RWPE1 (cell line): Measurements from ENCODE around the gene ADGRE2.
"Not testable (repeated sequence)": the region's sequence is repeated elsewhere in the genome, so short reads cannot be mapped to it uniquely, and the experiment has no call there.

Experiments
- CTCF ChIA-PET: fragments of 350-600 bp; sonication (Branson Sonifier 250); formaldehyde crosslinking; extraction: SDS; loops from one replicate; lab custom pipeline; 2021; lab: Yijun Ruan, JAX
- POLR2A ChIA-PET: fragments of 400-600 bp; formaldehyde crosslinking; extraction: SDS; loops from one replicate; lab custom pipeline; 2020; ENCODE audit warnings: antibody characterized with exemption; ENCODE audit not compliant: low non-redundant PET; lab: Yijun Ruan, JAX
- DNase-seq: peaks from one replicate; pipeline ENCODE4 v3.0.0; 2012; ENCODE audit warnings: low spot score
- H3K27ac ChIP-seq: fragments of 450-650 bp; 2 replicates; pipeline ENCODE4 v1.5.1; 2017
- TF ChIP-seq, protein P1 (sequence below): fragments of 450-650 bp; conservative IDR thresholded peaks from 2 replicates; pipeline ENCODE4 v1.5.1; 2017; ENCODE audit warnings: low read depth, mild to moderate bottlenecking

The ADGRE2 gene

DNA sequence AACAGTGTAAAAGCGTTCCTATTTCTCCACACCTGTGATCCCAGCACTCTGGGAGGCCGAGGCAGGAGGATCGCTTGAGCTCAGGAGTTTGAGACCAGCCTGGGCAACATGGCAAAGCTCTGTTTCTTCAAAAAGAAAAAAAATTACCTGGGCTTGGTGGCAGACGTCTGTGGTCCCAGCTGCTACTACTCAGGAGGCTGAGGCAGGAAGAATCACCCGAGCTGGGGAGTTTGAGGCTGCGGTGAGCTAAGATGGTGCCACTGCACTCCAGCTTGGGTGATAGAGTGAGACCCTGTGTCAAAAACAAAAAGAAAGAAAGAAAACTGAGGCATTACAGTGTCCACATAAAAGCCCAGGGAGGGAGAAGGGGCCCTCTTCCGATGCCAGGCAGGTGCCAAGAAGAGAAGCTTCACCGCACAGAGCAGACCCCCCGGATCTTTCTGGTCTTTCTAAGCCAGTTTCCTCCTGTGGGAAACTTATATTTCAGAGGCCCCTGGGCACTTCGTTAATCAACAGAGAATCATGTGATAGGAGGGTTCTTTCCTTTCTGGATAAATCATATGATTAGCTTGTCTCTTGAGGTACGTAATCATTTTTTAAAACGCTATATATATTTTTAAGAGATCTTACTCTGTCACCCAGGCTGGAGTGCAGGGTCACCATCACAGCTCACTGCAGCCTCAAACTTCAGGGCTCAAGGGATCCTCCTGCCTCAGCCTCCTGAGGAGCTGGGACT is at the start of gene ADGRE2:
Gene ADGRE2 (minus strand): TSS at position 451 of the 736 bp plus-strand sequence. CDS start 1,804 bp downstream, outside the sequence.
- not testable (repeated sequence) for DNase-seq
- ChIA-PET CTCF (interaction anchor here (0.5 to 1.0 kb wide), 4 partner anchors 9 to 472 kb away, joined by 3 to 5 read pairs (median 4); no protein-coding TSS in a partner anchor), POLR2A (interaction anchor here (0.5 to 0.7 kb wide), 2 partner anchors 29 to 242 kb away, joined by 4 to 5 read pairs; no protein-coding TSS in a partner anchor)
- peak within 1 kb of the TSS; percentile 78 for H3K27ac ChIP-seq

DNA sequence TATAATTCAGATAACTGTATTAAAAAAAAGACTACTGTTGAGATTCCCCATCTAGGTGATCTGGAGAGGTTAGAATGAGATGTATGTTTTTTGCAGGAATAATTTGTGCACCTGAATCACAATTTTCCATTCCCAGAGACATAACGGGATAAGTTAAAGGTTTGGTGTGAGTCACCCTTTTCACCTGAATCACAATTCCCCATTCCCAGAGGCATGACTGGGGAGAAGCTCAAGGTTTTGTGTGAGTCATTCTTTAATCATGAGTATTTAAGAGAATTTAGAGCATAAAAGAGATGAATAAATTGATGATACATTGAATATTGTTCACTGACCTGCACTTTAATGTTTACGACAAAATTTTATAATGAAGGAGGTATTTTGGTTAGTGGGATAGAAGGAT is 47.6 kb upstream of the ADGRE2 start:
- TF ChIP-seq, protein P1, sequence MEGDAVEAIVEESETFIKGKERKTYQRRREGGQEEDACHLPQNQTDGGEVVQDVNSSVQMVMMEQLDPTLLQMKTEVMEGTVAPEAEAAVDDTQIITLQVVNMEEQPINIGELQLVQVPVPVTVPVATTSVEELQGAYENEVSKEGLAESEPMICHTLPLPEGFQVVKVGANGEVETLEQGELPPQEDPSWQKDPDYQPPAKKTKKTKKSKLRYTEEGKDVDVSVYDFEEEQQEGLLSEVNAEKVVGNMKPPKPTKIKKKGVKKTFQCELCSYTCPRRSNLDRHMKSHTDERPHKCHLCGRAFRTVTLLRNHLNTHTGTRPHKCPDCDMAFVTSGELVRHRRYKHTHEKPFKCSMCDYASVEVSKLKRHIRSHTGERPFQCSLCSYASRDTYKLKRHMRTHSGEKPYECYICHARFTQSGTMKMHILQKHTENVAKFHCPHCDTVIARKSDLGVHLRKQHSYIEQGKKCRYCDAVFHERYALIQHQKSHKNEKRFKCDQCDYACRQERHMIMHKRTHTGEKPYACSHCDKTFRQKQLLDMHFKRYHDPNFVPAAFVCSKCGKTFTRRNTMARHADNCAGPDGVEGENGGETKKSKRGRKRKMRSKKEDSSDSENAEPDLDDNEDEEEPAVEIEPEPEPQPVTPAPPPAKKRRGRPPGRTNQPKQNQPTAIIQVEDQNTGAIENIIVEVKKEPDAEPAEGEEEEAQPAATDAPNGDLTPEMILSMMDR: no peak
- POLR2A ChIA-PET: no interaction called here
- DNase-seq: peak; percentile 82
- CTCF ChIA-PET: interaction anchor here (0.7 kb wide), 3 partner anchors 13 to 120 kb away, joined by 3 read pairs; no protein-coding TSS in a partner anchor
- H3K27ac ChIP-seq: no peak overlapping the region

GRCh38 chr19:14821937-14822336 is 43.6 kb upstream of the ADGRE2 start:
- CTCF ChIA-PET: interaction anchor here (0.6 kb wide), 2 partner anchors 10 to 342 kb away, joined by 3 to 8 read pairs; no protein-coding TSS in a partner anchor
- TF ChIP-seq, protein P1: no peak

GRCh38 chr19:14818588-14818987 is 40.2 kb upstream of the ADGRE2 start:
- ChIA-PET CTCF (interaction anchor here (0.7 kb wide), 1 partner anchor 54 kb away, joined by 4 read pairs; no protein-coding TSS in a partner anchor), POLR2A (no interaction called here)
- TF ChIP-seq, protein P1: no peak
- H3K27ac ChIP-seq: no peak overlapping the region
- DNase-seq: no peak

More at GRCh38 chr19:14821937-14822336, 43.6 kb upstream of the ADGRE2 start:
- H3K27ac ChIP-seq: no peak overlapping the region
- POLR2A ChIA-PET: no interaction called here
- DNase-seq: no peak

DNA sequence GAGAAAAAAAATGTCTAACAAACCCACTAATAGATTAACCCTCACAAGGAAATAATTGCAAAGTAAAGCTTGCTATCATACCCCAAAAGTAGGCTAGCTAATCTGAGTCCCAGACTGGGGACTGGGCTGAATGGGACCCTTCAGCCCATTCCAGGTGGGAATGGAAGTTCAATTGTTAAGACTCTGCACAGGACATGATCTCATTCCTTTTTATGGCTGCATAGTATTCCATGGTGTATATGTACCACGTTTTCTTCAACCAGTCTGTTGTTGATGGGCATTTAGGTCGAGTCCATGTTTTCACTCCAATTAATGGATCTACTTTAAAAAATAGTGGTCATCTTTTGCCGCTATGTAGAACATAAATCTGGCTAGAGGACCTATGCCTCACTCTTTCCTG is 38.7 kb upstream of the ADGRE2 start:
- TF ChIP-seq, protein P1: no peak
- no peak overlapping the region for H3K27ac ChIP-seq
- POLR2A ChIA-PET: no interaction called here
- CTCF ChIA-PET: no interaction called here
- DNase-seq: no peak

DNA sequence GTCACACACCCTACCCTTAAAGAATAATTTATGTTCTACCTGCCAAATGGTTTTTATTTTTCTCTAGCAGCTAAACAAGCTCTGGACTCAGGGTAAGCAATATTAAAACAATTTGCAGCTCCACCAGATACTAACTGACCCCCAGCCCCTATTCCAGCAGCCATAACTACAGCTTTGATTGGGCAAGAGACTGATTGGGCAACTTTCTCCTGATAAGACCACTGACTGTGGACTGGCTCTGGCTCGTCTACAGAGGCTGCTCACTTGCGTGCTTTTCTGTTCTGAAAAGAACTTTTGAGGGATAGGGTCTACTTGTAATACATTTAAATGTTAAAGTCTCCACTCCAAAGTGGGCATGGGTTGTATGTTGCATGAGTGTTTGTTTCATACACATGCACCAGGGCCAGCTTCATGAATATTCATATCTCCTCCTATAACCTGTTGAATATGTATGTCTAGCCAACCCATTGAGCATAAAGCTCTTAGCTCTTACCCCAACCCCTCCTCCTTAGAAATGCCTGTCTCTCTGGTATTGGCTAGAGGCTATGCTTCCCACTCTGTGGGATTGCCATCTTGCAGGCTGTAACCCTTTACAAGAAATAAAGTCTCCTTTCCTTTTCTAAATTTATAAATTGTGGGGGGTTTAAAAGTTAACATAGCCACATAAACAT is 36.8 kb upstream of the ADGRE2 start:
- DNase-seq: no peak
- TF ChIP-seq, protein P1: no peak
- no peak overlapping the region for H3K27ac ChIP-seq
- POLR2A ChIA-PET: no interaction called here
- CTCF ChIA-PET: no interaction called here
